Measurements from ENCODE around the gene ENOX1. TPM values are rescaled to one million over a fixed set of nuclear protein-coding genes. Genes with fewer than 3 reads are reported as not detected.

ENOX1 gene
- polyA plus RNA-seq, 1 donor (not counting 4 experiments of a cell fraction or from before 2014, with no cell fraction given), result 1.1 TPM

DNA sequence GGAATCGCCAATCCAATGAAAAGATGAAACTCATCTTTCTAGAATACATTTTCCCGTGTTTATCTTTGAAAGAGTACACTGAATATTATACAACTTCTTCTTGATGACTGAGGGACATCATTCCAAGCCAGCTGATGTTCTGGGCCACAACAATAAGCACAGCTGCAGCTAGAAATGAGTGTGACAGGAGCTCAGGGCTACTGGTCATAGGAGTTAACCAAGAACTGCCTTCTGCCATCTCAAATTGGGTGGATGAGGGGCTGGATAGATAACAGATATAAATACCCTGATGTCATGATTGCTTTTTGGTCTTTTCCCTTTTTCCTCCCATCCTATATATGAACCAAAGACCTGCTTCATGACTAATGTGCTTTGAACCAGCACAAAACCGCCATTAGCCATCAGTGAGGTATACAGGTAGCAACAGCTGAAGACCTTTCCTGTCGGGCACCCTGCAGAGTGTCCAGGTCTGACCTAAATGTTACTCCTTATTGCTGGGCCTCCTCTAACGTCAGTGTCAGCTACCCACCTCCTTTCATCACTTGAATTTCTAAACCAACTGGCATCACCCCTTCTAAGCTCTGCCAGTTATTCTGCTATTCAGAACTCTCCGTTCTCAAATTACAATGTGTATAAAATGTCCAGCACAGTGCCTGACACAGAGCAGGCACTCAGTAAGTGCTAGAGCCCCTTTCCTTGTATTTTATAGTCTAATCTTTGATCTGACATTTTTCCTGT is 178.2 kb downstream of the ENOX1 start:
- no peaks in the 10 kb centered on the region for H3K36me3 ChIP-seq (ENCODE audit: control insufficient read depth in 2 of 2, extremely low read depth in 1 of 2, insufficient read depth in 2 of 2, low read length in 2 of 2)
- H4K20me1 ChIP-seq (ENCODE audit: control insufficient read depth, extremely low read depth, insufficient read depth, low read length), result no peaks in the 10 kb centered on the region
- H3K9me3 ChIP-seq (ENCODE audit: control insufficient read depth, low read depth, low read length), result no peaks in the 10 kb centered on the region
- H3K4me3 ChIP-seq (ENCODE audit: control insufficient read depth in 2 of 3, extremely low read depth in 1 of 3, insufficient read depth in 2 of 3, low read depth in 1 of 3, low read length in 3 of 3), result no peak overlapping the region
- H3K27ac ChIP-seq (ENCODE audit: control insufficient read depth, insufficient read depth, low read length), result no peak overlapping the region
- no peak overlapping the region for H2AFZ ChIP-seq (ENCODE audit: control insufficient read depth, low read length)
- no peaks in the 10 kb centered on the region for H3K4me1 ChIP-seq (ENCODE audit: control insufficient read depth, extremely low read depth, insufficient read depth, low read length)
- FAIRE-seq (no peak), DNase-seq (ENCODE audit: low read depth, low spot score) (no peak)
- no peaks in the 10 kb centered on the region for H3K27me3 ChIP-seq (ENCODE audit: control insufficient read depth, extremely low read depth, insufficient read depth, low read length)
- no peaks in the 10 kb centered on the region for H3K9me1 ChIP-seq (ENCODE audit: control insufficient read depth, extremely low read depth, insufficient read depth, low read length)
- H3K9ac ChIP-seq (ENCODE audit: control insufficient read depth, extremely low read depth, insufficient read depth, low read length), result no peak overlapping the region
- TF ChIP-seq EZH2 (IDR thresholded peaks at IDR 0.05; ENCODE audit: low read length) (no peak), CTCF (optimal IDR thresholded peaks at IDR 0.05 in 1 of 3, IDR thresholded peaks at IDR 0.05 in 1 of 3, conservative IDR thresholded peaks at IDR 0.05 in 1 of 3; ENCODE audit: extremely low read depth in 1 of 3, insufficient read depth in 2 of 3, low read length in 3 of 3) (no peak)
- H3K79me2 ChIP-seq (ENCODE audit: control insufficient read depth, insufficient read depth, low read length), result no peaks in the 10 kb centered on the region
- dilution Hi-C loops (cut with MboI; ENCODE audit: extremely low pct_ligation_motif_present, low sequenced_read_pairs), result no loop called here
- H3K4me2 ChIP-seq (ENCODE audit: control insufficient read depth, extremely low read depth, insufficient read depth, low read depth, low read length), result no peak overlapping the region

DNA sequence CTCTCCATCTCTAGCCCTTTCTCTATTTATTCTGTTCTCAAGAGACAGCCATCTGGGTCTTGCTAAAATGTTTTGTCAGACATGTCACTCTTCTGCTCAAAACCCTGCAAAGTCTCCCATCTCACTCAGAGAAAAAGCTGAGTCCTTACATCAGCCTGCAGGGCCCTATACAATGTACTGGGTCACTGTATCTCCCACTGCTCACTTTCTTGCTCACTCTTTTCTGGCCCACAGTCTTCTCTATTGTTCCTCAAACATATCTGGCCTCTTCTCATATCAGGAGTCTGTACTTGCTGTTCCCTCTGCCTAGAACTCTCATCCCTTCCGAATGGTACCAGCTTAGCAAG is 189.2 kb downstream of the ENOX1 start:
- Histone ChIP-seq H3K9me3 (ENCODE audit: control insufficient read depth, low read depth, low read length) (no peaks in the 10 kb centered on the region), H3K9me1 (ENCODE audit: control insufficient read depth, extremely low read depth, insufficient read depth, low read length) (no peaks in the 10 kb centered on the region), H4K20me1 (ENCODE audit: control insufficient read depth, extremely low read depth, insufficient read depth, low read length) (no peaks in the 10 kb centered on the region), H3K4me1 (ENCODE audit: control insufficient read depth, extremely low read depth, insufficient read depth, low read length) (no peaks in the 10 kb centered on the region), H3K4me2 (ENCODE audit: control insufficient read depth, extremely low read depth, insufficient read depth, low read depth, low read length) (no peak overlapping the region), H3K36me3 (ENCODE audit: control insufficient read depth in 2 of 2, extremely low read depth in 1 of 2, insufficient read depth in 2 of 2, low read length in 2 of 2) (no peaks in the 10 kb centered on the region), H3K9ac (ENCODE audit: control insufficient read depth, extremely low read depth, insufficient read depth, low read length) (no peak overlapping the region), H2AFZ (ENCODE audit: control insufficient read depth, low read length) (no peak overlapping the region), H3K79me2 (ENCODE audit: control insufficient read depth, insufficient read depth, low read length) (no peaks in the 10 kb centered on the region), H3K27me3 (ENCODE audit: control insufficient read depth, extremely low read depth, insufficient read depth, low read length) (no peaks in the 10 kb centered on the region), H3K27ac (ENCODE audit: control insufficient read depth, insufficient read depth, low read length) (no peak overlapping the region), H3K4me3 (ENCODE audit: control insufficient read depth in 2 of 3, extremely low read depth in 1 of 3, insufficient read depth in 2 of 3, low read depth in 1 of 3, low read length in 3 of 3) (no peak overlapping the region)
- dilution Hi-C loops (cut with MboI; ENCODE audit: extremely low pct_ligation_motif_present, low sequenced_read_pairs), result no loop called here
- no peak for TF ChIP-seq EZH2 (IDR thresholded peaks at IDR 0.05; ENCODE audit: low read length)
- no peak for TF ChIP-seq CTCF (optimal IDR thresholded peaks at IDR 0.05 in 1 of 3, IDR thresholded peaks at IDR 0.05 in 1 of 3, conservative IDR thresholded peaks at IDR 0.05 in 1 of 3; ENCODE audit: extremely low read depth in 1 of 3, insufficient read depth in 2 of 3, low read length in 3 of 3)
- FAIRE-seq (no peak), DNase-seq (ENCODE audit: low read depth, low spot score) (no peak)

Measured in keratinocyte (primary cell).